ENCODE measurements around the gene PPP1R3F. TPM values are rescaled to one million over a fixed set of nuclear protein-coding genes. Genes with fewer than 3 reads are reported as not detected.

The PPP1R3F gene
- total RNA-seq, 1 experiment from 2014 or later, result 7.3 TPM

DNA sequence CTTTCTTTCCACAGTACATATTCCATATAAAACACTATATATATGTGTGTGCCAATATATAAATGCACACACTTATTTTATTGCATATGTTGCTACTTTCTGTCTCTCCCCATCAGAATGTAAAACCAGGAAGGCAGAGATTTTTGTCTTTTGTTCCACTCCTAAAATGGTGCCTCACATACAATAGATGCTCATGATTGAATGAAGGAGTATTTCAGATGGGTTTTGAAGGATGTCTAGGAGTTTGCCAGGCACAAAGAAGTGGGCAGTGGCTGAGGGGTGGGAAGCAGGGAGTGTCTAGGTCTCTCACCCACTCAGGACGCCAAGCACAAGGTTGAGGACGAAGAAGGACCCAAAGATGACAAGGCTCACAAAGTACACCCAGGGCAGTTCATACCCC lies 41.9 kb upstream of the PPP1R3F start:
- no peak overlapping the region for H2BK15ac ChIP-seq (ENCODE audit: low read depth, low read length)
- H3K4me1 Mint-ChIP-seq, result peaks cover 8 to 24% of the 10 kb centered on the region in 2 experiments
- no peak overlapping the region for H3T11ph ChIP-seq (ENCODE audit: low read length)
- no peak overlapping the region for H3K4ac ChIP-seq (ENCODE audit: low read depth, low read length)
- H2BK12ac ChIP-seq (ENCODE audit: insufficient read length, low read depth, low read length), result no peak overlapping the region
- H2BK5ac ChIP-seq (ENCODE audit: insufficient read length, low read length), result no peak overlapping the region
- DNase-seq, result no peak
- no peak overlapping the region for H3K23ac ChIP-seq (ENCODE audit: insufficient read length, low read depth, low read length)
- H3K4me2 ChIP-seq (ENCODE audit: insufficient read depth, insufficient read length, low read length), result no peak overlapping the region
- H4K91ac ChIP-seq (ENCODE audit: insufficient read length, low read depth, low read length), result no peak overlapping the region
- H3K27me3 Mint-ChIP-seq (ENCODE audit: low read depth), result peaks cover 12% of the 10 kb centered on the region
- no peak overlapping the region for H3K27ac ChIP-seq (ENCODE audit: insufficient read length, low read depth, low read length)
- H2AFZ ChIP-seq (ENCODE audit: low read length), result no peak overlapping the region
- no peak overlapping the region for H3K9ac ChIP-seq (ENCODE audit: extremely low read depth, insufficient read length, low read length)
- H2BK20ac ChIP-seq (ENCODE audit: low read depth, low read length, poor library complexity, severe bottlenecking), result no peak overlapping the region
- no peak overlapping the region for H3K4me3 Mint-ChIP-seq
- H3K9me3 Mint-ChIP-seq, result peaks cover 74 to 84% of the 10 kb centered on the region in 2 experiments
- no peaks in the 10 kb centered on the region for H3K79me1 ChIP-seq (ENCODE audit: insufficient read depth, low read depth, low read length, poor library complexity, severe bottlenecking)
- H4K20me1 ChIP-seq (ENCODE audit: control insufficient read depth, insufficient read depth, insufficient read length), result no peaks in the 10 kb centered on the region
- H2BK120ac ChIP-seq (ENCODE audit: low read depth, low read length, poor library complexity, severe bottlenecking), result no peak overlapping the region
- no peaks in the 10 kb centered on the region for H3K27me3 ChIP-seq (ENCODE audit: insufficient read depth, low read length)
- WGBS (ENCODE audit: extremely low coverage, insufficient read length, low lambda C conversion rate), result no CpG with 5 or more reads among the region's 2 CpGs
- no peak overlapping the region; a peak in 1 of 7 replicates for H3K27ac Mint-ChIP-seq
- no peak overlapping the region for H3K56ac ChIP-seq (ENCODE audit: insufficient read length, low read depth, low read length)
- no peak overlapping the region for H3K18ac ChIP-seq (ENCODE audit: insufficient read length, low read depth, low read length)
- no peak overlapping the region for H4K8ac ChIP-seq (replicated peaks; ENCODE audit: insufficient read length, low read depth, low read length)
- no peak overlapping the region for H2AK5ac ChIP-seq (ENCODE audit: insufficient read length, low read length)
- peaks cover 27% of the 10 kb centered on the region for H3K9me3 ChIP-seq (ENCODE audit: control insufficient read depth, low read depth, low read length)
- no peaks in the 10 kb centered on the region for H3K79me2 ChIP-seq (ENCODE audit: insufficient read depth, low read length)
- TF ChIP-seq, protein P1, sequence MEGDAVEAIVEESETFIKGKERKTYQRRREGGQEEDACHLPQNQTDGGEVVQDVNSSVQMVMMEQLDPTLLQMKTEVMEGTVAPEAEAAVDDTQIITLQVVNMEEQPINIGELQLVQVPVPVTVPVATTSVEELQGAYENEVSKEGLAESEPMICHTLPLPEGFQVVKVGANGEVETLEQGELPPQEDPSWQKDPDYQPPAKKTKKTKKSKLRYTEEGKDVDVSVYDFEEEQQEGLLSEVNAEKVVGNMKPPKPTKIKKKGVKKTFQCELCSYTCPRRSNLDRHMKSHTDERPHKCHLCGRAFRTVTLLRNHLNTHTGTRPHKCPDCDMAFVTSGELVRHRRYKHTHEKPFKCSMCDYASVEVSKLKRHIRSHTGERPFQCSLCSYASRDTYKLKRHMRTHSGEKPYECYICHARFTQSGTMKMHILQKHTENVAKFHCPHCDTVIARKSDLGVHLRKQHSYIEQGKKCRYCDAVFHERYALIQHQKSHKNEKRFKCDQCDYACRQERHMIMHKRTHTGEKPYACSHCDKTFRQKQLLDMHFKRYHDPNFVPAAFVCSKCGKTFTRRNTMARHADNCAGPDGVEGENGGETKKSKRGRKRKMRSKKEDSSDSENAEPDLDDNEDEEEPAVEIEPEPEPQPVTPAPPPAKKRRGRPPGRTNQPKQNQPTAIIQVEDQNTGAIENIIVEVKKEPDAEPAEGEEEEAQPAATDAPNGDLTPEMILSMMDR (conservative IDR thresholded peaks at IDR 0.05), result no peak
- H3K23me2 ChIP-seq (ENCODE audit: insufficient read length, low read depth, low read length, poor library complexity, severe bottlenecking), result no peaks in the 10 kb centered on the region
- H3K36me3 Mint-ChIP-seq (ENCODE audit: insufficient read depth in 1 of 3, low read depth in 3 of 3), result peaks cover 2 to 4% (median 3%) of the 10 kb centered on the region in 3 experiments; a peak in 5 of 7 replicates
- no peak overlapping the region for H4K5ac ChIP-seq (ENCODE audit: insufficient read length, low read depth, low read length)
- H3K4me1 ChIP-seq (ENCODE audit: insufficient read depth, low read length), result no peaks in the 10 kb centered on the region; the same call in 1 of the 2 replicates
- H3K14ac ChIP-seq (ENCODE audit: insufficient read depth, low read length), result no peak overlapping the region

Measured in H9 (cell line).